ENCODE results near the gene CYP51A1. TPM values are rescaled to one million over a fixed set of nuclear protein-coding genes. Genes with fewer than 3 reads are reported as not detected.
"Not testable (repeated sequence)": the region's sequence is repeated elsewhere in the genome, so short reads cannot be mapped to it uniquely, and the experiment has no call there.

Gene CYP51A1
- 10 to 100 TPM; 76.4 to 99.3 (median 91.4) TPM for polyA plus RNA-seq (ENCODE audit: insufficient read length in 3 of 3)
- long read RNA-seq, donor 1, transcript CYP51A1-201 (10 exons, 3,210 nt) = major isoform, 6 of 10 reads
- long read RNA-seq, donor 1, partial matches to known transcripts = 0 of 10 reads
- long read RNA-seq, donor 1, other reads (novel, unspliced or antisense) = 0 of 10 reads
- long read RNA-seq, donor 2, transcript CYP51A1-201 (10 exons, 3,210 nt) = major isoform, 9 of 13 reads
- long read RNA-seq, donor 2, partial matches to known transcripts = 0 of 13 reads
- long read RNA-seq, donor 2, other reads (novel, unspliced or antisense) = 0 of 13 reads
- long read RNA-seq, donor 3, transcript CYP51A1-204 (2 exons, 555 nt) = minor isoform, 5 of 23 reads
- long read RNA-seq, donor 3, transcript CYP51A1-201 (10 exons, 3,210 nt) = major isoform, 17 of 23 reads
- long read RNA-seq, donor 3, partial matches to known transcripts = 0 of 23 reads
- long read RNA-seq, donor 3, other reads (novel, unspliced or antisense) = 0 of 23 reads
- long read RNA-seq, donor 4, transcript CYP51A1-201 (10 exons, 3,210 nt) = major isoform, 15 of 17 reads
- long read RNA-seq, donor 4, partial matches to known transcripts = 0 of 17 reads
- long read RNA-seq, donor 4, other reads (novel, unspliced or antisense) = 0 of 17 reads
- long read RNA-seq, donor 5 = 0 reads
- long read RNA-seq, donor 6, transcript CYP51A1-201 (10 exons, 3,210 nt) = major isoform, 17 of 19 reads
- long read RNA-seq, donor 6, partial matches to known transcripts = 0 of 19 reads
- long read RNA-seq, donor 6, other reads (novel, unspliced or antisense) = 0 of 19 reads
- long read RNA-seq, donor 7, transcript CYP51A1-204 (2 exons, 555 nt) = minor isoform, 5 of 20 reads
- long read RNA-seq, donor 7, transcript CYP51A1-201 (10 exons, 3,210 nt) = major isoform, 13 of 20 reads
- long read RNA-seq, donor 7, partial matches to known transcripts = 0 of 20 reads
- long read RNA-seq, donor 7, other reads (novel, unspliced or antisense) = 0 of 20 reads
- long read RNA-seq, donor 8 = 0 reads
- long read RNA-seq, donor 9, transcript CYP51A1-201 (10 exons, 3,210 nt) = major isoform, 21 of 37 reads
- long read RNA-seq, donor 9, partial matches to known transcripts = 15 of 37 reads
- long read RNA-seq, donor 9, other reads (novel, unspliced or antisense) = 0 of 37 reads
- long read RNA-seq, donor 10, transcript CYP51A1-201 (10 exons, 3,210 nt) = major isoform, 14 of 135 reads
- long read RNA-seq, donor 10, partial matches to known transcripts = 119 of 135 reads
- long read RNA-seq, donor 10, other reads (novel, unspliced or antisense) = 0 of 135 reads
- long read RNA-seq, donor 11, transcript CYP51A1-201 (10 exons, 3,210 nt) = major isoform, 19 of 29 reads
- long read RNA-seq, donor 11, partial matches to known transcripts = 7 of 29 reads
- long read RNA-seq, donor 11, other reads (novel, unspliced or antisense) = 0 of 29 reads
- long read RNA-seq, donor 12, transcript CYP51A1-201 (10 exons, 3,210 nt) = major isoform, 5 of 7 reads
- long read RNA-seq, donor 12, partial matches to known transcripts = 0 of 7 reads
- long read RNA-seq, donor 12, other reads (novel, unspliced or antisense) = 0 of 7 reads
- long read RNA-seq, donor 13 = 0 reads
- long read RNA-seq, donor 14, transcript CYP51A1-201 (10 exons, 3,210 nt) = major isoform, 6 of 9 reads
- long read RNA-seq, donor 14, partial matches to known transcripts = 0 of 9 reads
- long read RNA-seq, donor 14, other reads (novel, unspliced or antisense) = 0 of 9 reads
- long read RNA-seq, donor 15, transcript CYP51A1-201 (10 exons, 3,210 nt) = major isoform, 7 of 9 reads
- long read RNA-seq, donor 15, partial matches to known transcripts = 0 of 9 reads
- long read RNA-seq, donor 15, other reads (novel, unspliced or antisense) = 0 of 9 reads
- long read RNA-seq, donor 16, transcript CYP51A1-201 (10 exons, 3,210 nt) = major isoform, 48 of 73 reads
- long read RNA-seq, donor 16, partial matches to known transcripts = 20 of 73 reads
- long read RNA-seq, donor 16, other reads (novel, unspliced or antisense) = 0 of 73 reads

- DNase-seq (ENCODE audit: extremely low read depth in 1 of 11, low read depth in 9 of 11, low spot score in 4 of 11) = peak; percentile 83 to 95 (median 91)
These were observed at the start of gene CYP51A1 for GRCh38 chr7:92134271-92135051. CYP51A1 (minus strand) TSS chr7:92134477; CDS start chr7:92134364, 113 bp downstream.

GRCh38 chr7:92178928-92179924 lies 44.9 kb upstream of the CYP51A1 start, which contains the start of gene LRRD1:
LRRD1 (minus strand) TSS chr7:92179142; CDS start chr7:92165202, 13,940 bp downstream.
- DNase-seq (ENCODE audit: extremely low read depth in 1 of 11, low read depth in 9 of 11, low spot score in 4 of 11) = peak; percentile 58 to 89 (median 81)

DNA sequence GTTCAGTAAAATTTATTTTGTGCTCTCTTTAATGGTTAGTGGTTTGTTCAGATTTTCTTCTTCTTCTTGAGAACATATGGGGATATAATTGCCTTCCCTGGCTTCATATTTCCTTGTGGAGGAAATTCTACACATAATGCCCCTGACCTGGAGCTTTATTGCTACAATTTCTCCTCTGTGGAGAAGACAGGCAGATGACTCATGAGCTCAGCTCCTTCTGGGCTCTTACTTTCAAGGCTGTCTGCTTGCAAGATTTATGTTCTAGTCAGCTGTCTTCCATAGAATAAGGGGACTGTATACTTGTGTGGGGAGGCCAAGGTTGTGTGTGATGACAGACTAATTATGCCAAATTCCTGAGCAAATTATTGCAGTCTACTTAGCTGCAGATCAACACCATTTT lies 43.1 kb upstream of the CYP51A1 start:
- peak in 2 of 11 donors; percentile 3 to 13 for DNase-seq (ENCODE audit: extremely low read depth in 1 of 11, low read depth in 9 of 11, low spot score in 4 of 11)

DNA sequence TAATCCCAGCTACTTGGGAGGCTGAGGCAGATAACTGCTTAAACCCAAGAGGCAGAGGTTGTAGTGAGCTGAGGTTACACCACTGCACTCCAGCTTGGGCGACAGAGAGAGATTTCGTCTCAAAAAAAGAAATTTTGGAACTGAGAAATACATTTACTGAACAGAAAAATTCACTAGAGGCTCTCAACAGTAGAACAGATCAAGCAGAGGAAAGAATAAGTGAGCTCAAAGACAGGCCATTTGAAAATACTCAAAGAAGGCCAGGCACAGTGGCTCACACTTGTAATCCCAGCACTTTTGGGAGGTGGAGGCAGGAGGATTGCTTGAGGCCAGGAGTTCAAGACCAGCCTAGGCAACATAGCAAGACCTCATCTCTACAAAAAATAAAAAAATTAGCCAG lies 35.3 kb upstream of the CYP51A1 start:
- DNase-seq (ENCODE audit: extremely low read depth in 1 of 11, low read depth in 9 of 11, low spot score in 4 of 11) = not testable (repeated sequence)

DNA sequence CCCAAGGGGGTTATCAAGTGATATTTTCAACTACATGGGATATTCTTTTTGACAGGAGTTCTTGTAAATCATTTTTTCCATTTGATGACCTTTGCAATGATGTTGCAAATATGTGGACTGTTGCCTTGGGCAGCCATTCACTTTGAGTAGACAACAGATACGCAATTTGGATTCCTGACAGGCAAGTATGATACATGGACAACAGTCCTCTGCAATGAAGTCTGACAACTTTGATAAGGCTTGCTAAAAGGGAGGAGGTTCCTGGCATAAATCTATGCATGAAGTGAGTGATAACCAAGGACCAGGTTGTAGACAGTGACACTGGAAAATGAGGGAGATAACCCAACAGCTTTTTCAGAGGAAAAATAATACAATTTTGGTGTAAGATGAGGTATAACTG lies 27.0 kb upstream of the CYP51A1 start:
- no peak for DNase-seq (ENCODE audit: extremely low read depth in 1 of 11, low read depth in 9 of 11, low spot score in 4 of 11)

DNA sequence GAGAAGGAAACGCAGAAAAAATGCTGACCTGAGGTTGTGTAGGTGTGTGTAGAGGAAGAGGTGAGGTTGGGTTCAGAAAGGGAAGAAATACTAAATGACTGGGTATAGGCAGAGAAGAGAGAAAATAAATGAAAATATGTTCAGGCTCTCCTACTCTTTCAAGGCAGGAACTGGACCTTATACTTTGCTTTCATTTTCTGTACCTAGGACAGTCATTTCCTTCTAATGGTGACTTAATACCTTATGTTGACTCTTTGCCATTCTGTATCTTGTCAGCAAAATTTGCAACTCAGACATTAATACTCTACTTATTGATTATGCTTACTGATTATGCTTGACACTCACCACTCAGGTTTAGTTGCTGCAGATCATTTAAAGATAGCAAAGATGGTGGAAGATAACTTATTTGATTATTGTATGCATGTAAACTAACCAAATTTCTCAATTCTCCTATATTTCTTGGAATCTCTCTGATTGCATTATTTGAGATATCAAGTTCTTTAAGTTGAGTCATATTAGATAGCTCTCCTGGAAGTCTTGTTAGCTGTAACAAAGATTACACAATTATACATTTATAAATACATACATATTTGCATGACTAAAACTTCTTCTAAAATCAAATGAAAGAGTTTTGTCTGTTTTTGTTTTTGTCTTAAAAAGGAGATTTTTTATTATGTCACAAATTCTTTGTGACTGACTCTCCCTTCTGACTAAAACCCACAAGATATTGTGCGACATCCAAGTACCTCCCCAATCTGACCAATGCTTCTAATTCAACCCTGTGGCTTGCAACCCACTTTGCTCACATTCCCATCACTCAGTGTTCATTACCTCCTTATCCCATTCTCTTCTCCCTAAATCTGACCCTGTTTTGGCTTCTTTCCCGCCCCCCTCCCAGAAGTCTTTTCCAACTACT lies 24.6 kb upstream of the CYP51A1 start:
- DNase-seq (ENCODE audit: extremely low read depth in 1 of 11, low read depth in 9 of 11, low spot score in 4 of 11) = no peak

- no peak for DNase-seq (ENCODE audit: extremely low read depth in 1 of 11, low read depth in 9 of 11, low spot score in 4 of 11)
These were observed 22.7 kb upstream of the CYP51A1 start for GRCh38 chr7:92156990-92157389.

DNA sequence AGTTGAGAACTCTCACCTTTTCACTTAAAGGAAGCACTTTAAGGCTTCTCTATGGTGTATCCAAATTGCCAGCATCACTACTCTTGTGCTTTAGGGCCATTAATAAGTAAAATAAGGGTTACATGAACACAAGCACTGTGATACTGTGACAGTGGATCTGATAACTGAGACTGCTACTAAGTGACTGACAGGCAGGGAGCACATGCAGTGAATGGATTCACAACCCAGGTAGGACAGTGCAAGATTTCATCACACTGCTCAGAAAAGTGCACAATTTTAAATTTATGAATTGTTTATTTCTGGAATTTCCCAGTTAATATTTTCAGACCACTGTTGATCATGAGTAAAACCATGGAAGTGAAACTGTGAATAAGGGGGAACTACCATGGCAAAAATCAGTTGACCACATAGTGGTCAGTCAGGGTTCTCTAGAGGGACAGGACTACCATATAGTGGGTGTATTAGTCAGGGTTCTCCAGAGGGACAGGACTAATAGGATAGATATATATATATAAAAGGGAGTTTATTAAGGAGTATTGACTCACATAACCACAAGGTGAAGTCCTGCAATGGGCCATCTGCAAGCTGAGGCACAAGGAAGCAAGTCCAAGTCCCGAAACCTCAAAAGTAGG lies 20.9 kb upstream of the CYP51A1 start:
- DNase-seq (ENCODE audit: extremely low read depth in 1 of 11, low read depth in 9 of 11, low spot score in 4 of 11) = no peak

GRCh38 chr7:92150450-92151017 lies 16.3 kb upstream of the CYP51A1 start:
- DNase-seq (ENCODE audit: extremely low read depth in 1 of 11, low read depth in 9 of 11, low spot score in 4 of 11) = no peak

GRCh38 chr7:92149736-92150239 lies 15.5 kb upstream of the CYP51A1 start:
- DNase-seq (ENCODE audit: extremely low read depth in 1 of 11, low read depth in 9 of 11, low spot score in 4 of 11) = no peak

GRCh38 chr7:92143192-92143880 lies 9.1 kb upstream of the CYP51A1 start:
- DNase-seq (ENCODE audit: extremely low read depth in 1 of 11, low read depth in 9 of 11, low spot score in 4 of 11) = not testable (repeated sequence)

GRCh38 chr7:92142791-92143190 lies 8.5 kb upstream of the CYP51A1 start:
- DNase-seq (ENCODE audit: extremely low read depth in 1 of 11, low read depth in 9 of 11, low spot score in 4 of 11) = not testable (repeated sequence)

DNA sequence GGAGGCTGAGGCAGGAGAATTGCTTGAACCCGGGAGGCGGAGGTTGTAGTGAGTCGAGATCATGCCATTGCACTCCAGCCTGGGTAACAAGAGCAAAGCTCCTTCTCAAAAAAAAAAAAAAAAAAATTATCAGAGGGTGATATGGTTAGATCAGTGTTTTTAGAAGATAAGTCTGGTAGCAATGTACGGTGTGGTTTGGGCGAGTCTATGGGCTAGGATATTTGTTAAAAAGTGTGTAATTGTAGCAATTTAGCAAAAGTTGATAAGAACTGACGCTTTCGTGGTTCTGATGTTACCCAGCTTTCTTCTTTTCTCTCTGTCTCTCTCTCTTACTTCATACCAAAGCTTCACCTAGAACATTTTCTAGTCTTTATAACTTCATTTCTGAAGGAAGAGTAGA lies 6.9 kb upstream of the CYP51A1 start:
- no peak for DNase-seq (ENCODE audit: extremely low read depth in 1 of 11, low read depth in 9 of 11, low spot score in 4 of 11)
